Measurements from ENCODE around the gene PHLPP1. TPM values are rescaled to one million over a fixed set of nuclear protein-coding genes. Genes with fewer than 3 reads are reported as not detected.

The PHLPP1 gene
- total RNA-seq, 1 experiment from 2014 or later = 39.9 TPM

- Histone ChIP-seq H2BK15ac (ENCODE audit: low read depth, low read length) (no peak overlapping the region), H3T11ph (ENCODE audit: low read length) (no peak overlapping the region), H3K79me2 (ENCODE audit: insufficient read depth, low read length) (peaks cover 57% of the 10 kb centered on the region; the same call in 1 of the 2 replicates), H4K20me1 (ENCODE audit: control insufficient read depth, insufficient read depth, insufficient read length) (peaks cover 3% of the 10 kb centered on the region), H4K8ac (replicated peaks; ENCODE audit: insufficient read length, low read depth, low read length) (no peak overlapping the region), H3K23ac (ENCODE audit: insufficient read length, low read depth, low read length) (no peak overlapping the region), H3K23me2 (ENCODE audit: insufficient read length, low read depth, low read length, poor library complexity, severe bottlenecking) (no peaks in the 10 kb centered on the region), H3K14ac (ENCODE audit: insufficient read depth, low read length) (no peak overlapping the region), H2BK20ac (ENCODE audit: low read depth, low read length, poor library complexity, severe bottlenecking) (no peak overlapping the region), H3K18ac (ENCODE audit: insufficient read length, low read depth, low read length) (no peak overlapping the region), H3K27ac (ENCODE audit: insufficient read length, low read depth, low read length) (no peak overlapping the region), H2BK12ac (ENCODE audit: insufficient read length, low read depth, low read length) (no peak overlapping the region), H2BK5ac (ENCODE audit: insufficient read length, low read length) (no peak overlapping the region), H3K4me2 (ENCODE audit: insufficient read depth, insufficient read length, low read length) (no peak overlapping the region), H3K4me1 (ENCODE audit: insufficient read depth, low read length) (peaks cover 28% of the 10 kb centered on the region), H3K4ac (ENCODE audit: low read depth, low read length) (no peak overlapping the region), H3K27me3 (ENCODE audit: insufficient read depth, low read length) (no peaks in the 10 kb centered on the region), H3K9me3 (ENCODE audit: control insufficient read depth, low read depth, low read length) (no peaks in the 10 kb centered on the region), H3K79me1 (ENCODE audit: insufficient read depth, low read depth, low read length, poor library complexity, severe bottlenecking) (peaks cover 13% of the 10 kb centered on the region), H3K56ac (ENCODE audit: insufficient read length, low read depth, low read length) (no peak overlapping the region), H4K91ac (ENCODE audit: insufficient read length, low read depth, low read length) (no peak overlapping the region), H2BK120ac (ENCODE audit: low read depth, low read length, poor library complexity, severe bottlenecking) (no peak overlapping the region), H4K5ac (ENCODE audit: insufficient read length, low read depth, low read length) (no peak overlapping the region), H2AK5ac (ENCODE audit: insufficient read length, low read length) (no peak overlapping the region), H3K9ac (ENCODE audit: extremely low read depth, insufficient read length, low read length) (no peak overlapping the region), H2AFZ (ENCODE audit: low read length) (no peak overlapping the region)
- peak overlapping the region in 1 of 3 experiments; percentile 29; a peak in 2 of 7 replicates for H3K27ac Mint-ChIP-seq
- TF ChIP-seq CTCF (conservative IDR thresholded peaks at IDR 0.05) = no peak
- no peaks in the 10 kb centered on the region for H3K36me3 Mint-ChIP-seq (ENCODE audit: insufficient read depth in 1 of 3, low read depth in 3 of 3)
- no peak for DNase-seq
- no peak overlapping the region for H3K4me3 Mint-ChIP-seq
- WGBS (ENCODE audit: extremely low coverage, insufficient read length, low lambda C conversion rate) = no CpG with 5 or more reads among the region's 3 CpGs
- peaks cover 74 to 85% of the 10 kb centered on the region in 2 experiments for H3K4me1 Mint-ChIP-seq
- no peaks in the 10 kb centered on the region for H3K9me3 Mint-ChIP-seq
- no peaks in the 10 kb centered on the region for H3K27me3 Mint-ChIP-seq (ENCODE audit: low read depth)
Measured at GRCh38 chr18:62784966-62785413, 69.6 kb downstream of the PHLPP1 start.

All from H9 (cell line).